A549 (cell line): ENCODE results near the gene NECTIN1. TPM values are rescaled to one million over a fixed set of nuclear protein-coding genes. Genes with fewer than 3 reads are reported as not detected.

Experiments used
- ATAC-seq, 2 experiments: fragments of 200-7000 bp in 1 of 2; fragments of >200 bp in 1 of 2; cut with Nextera tagmentation in 1 of 2; cut with Tn5 transposase in 1 of 2; 3 replicates each; pipeline versions ENCODE4 v1.8.0 to v1.9.1; 2018 to 2020; ENCODE audit warnings: mild to moderate bottlenecking in 1 of 2, moderate library complexity in 1 of 2
- CTCF ChIA-PET: fragments of 300-600 bp; sonication (Branson Sonifier 250); formaldehyde crosslinking; extraction: SDS; loops from one replicate; lab custom pipeline; 2021; ENCODE audit warnings: antibody characterized with exemption, inconsistent platforms; lab: Yijun Ruan, JAX
- POLR2A ChIA-PET: fragments of 350-600 bp; formaldehyde crosslinking; extraction: SDS; loops from one replicate; lab custom pipeline; 2021; ENCODE audit warnings: antibody characterized with exemption, inconsistent platforms; lab: Yijun Ruan, JAX
- DNase-seq, 2 experiments: peaks; one replicate each; pipeline versions ENCODE4 v3.0.0 to v3.0.0-alpha.2; 2011 to 2016; ENCODE audit warnings: low read depth in 1 of 2, low spot score in 1 of 2
- FAIRE-seq: peaks from 2 replicates; lab custom pipeline; 2011; peaks lifted over from hg19 to GRCh38; lab: Jason Lieb, UNC
- H3K27ac ChIP-seq, 2 experiments: fragments of >200 bp; sonication (Bioruptor Twin); formaldehyde crosslinking; 3 replicates each; pipeline ENCODE4 v1.5.1; 2016 to 2017
- H3K4me1 ChIP-seq: fragments of >200 bp; sonication (Bioruptor Twin); formaldehyde crosslinking; 3 replicates; pipeline ENCODE4 v1.6.1; 2016
- H3K4me2 ChIP-seq: fragments of >200 bp; sonication (Bioruptor Twin); formaldehyde crosslinking; 3 replicates; pipeline ENCODE4 v1.6.1; 2016
- H3K4me3 ChIP-seq: fragments of >200 bp; sonication (Bioruptor Twin); formaldehyde crosslinking; 3 replicates; pipeline ENCODE4 v1.5.1; 2016
- H3K9me3 ChIP-seq: fragments of >200 bp; sonication (Bioruptor Twin); formaldehyde crosslinking; 3 replicates; pipeline ENCODE4 v1.6.1; 2016
- BHLHE40 ChIP-seq: IDR thresholded peaks from 2 replicates; pipeline ENCODE4 v1.6.1; 2012; ENCODE audit warnings: low read depth, low read length, inconsistent platforms
- CBX2 ChIP-seq: fragments of 200-600 bp; sonication (generic); IDR thresholded peaks from 2 replicates; pipeline ENCODE4 v1.6.1; 2016; ENCODE audit warnings: low read depth, mild to moderate bottlenecking, borderline replicate concordance
- GATA3 ChIP-seq: IDR thresholded peaks from 2 replicates; pipeline ENCODE4 v1.6.1; 2012; ENCODE audit warnings: borderline replicate concordance
- HDAC2 ChIP-seq: fragments of 200-600 bp; sonication (generic); IDR thresholded peaks from 2 replicates; pipeline ENCODE4 v1.6.1; 2016
- HEYL ChIP-seq: fragments of 250-450 bp; sonication (Bioruptor Pico); IDR thresholded peaks from 2 replicates; pipeline ENCODE4 v1.8.0; 2021; ENCODE audit warnings: mild to moderate bottlenecking, moderate library complexity
- KDM1A ChIP-seq: fragments of 200-600 bp; sonication (generic); IDR thresholded peaks from 2 replicates; pipeline ENCODE4 v1.6.1; 2016; ENCODE audit warnings: low read depth, mild to moderate bottlenecking
- MAFK ChIP-seq: fragments of 450-650 bp; IDR thresholded peaks from 2 replicates; pipeline ENCODE4 v1.6.1; 2014; ENCODE audit not compliant: partially characterized antibody
- MAZ ChIP-seq: fragments of 150-350 bp; IDR thresholded peaks from 2 replicates; pipeline ENCODE4 v1.6.1; 2014; ENCODE audit warnings: antibody characterized with exemption, low read depth, low read length, borderline replicate concordance
- PHF8 ChIP-seq: fragments of 200-600 bp; sonication (generic); IDR thresholded peaks from 2 replicates; pipeline ENCODE4 v1.6.1; 2016; ENCODE audit warnings: low read depth, mild to moderate bottlenecking, antibody characterized with exemption, moderate library complexity, borderline replicate concordance
- RAD21 ChIP-seq, 2 experiments: fragments of >200 bp in 1 of 2; sonication (Bioruptor Twin) in 1 of 2; formaldehyde crosslinking in 1 of 2; IDR thresholded peaks in 1 of 2; conservative IDR thresholded peaks in 1 of 2; 2 replicates in 1 of 2; 3 replicates in 1 of 2; pipeline ENCODE4 v1.6.1; 2012 to 2018; ENCODE audit warnings: inconsistent platforms in 1 of 2
- RFX5 ChIP-seq: fragments of 450-650 bp; IDR thresholded peaks from 2 replicates; pipeline ENCODE4 v1.7.1; 2014; ENCODE audit warnings: antibody characterized with exemption, mild to moderate bottlenecking, moderate library complexity
- RNF2 ChIP-seq: fragments of 200-600 bp; sonication (generic); IDR thresholded peaks from 2 replicates; pipeline ENCODE4 v1.6.1; 2016; ENCODE audit warnings: low read depth, mild to moderate bottlenecking, antibody characterized with exemption, moderate library complexity, borderline replicate concordance
- SMC3 ChIP-seq: fragments of >200 bp; sonication (Bioruptor Twin); formaldehyde crosslinking; IDR thresholded peaks from 3 replicates; pipeline ENCODE4 v1.6.1; 2018; ENCODE audit warnings: inconsistent platforms
- SREBF2 ChIP-seq: fragments of 450-650 bp; IDR thresholded peaks from 2 replicates; pipeline ENCODE4 v1.6.1; 2014; ENCODE audit warnings: mild to moderate bottlenecking, moderate library complexity
- TFCP2L1 ChIP-seq: fragments of 250-450 bp; sonication (Bioruptor Pico); IDR thresholded peaks from 2 replicates; pipeline ENCODE4 v1.5.0; 2021; ENCODE audit warnings: mild to moderate bottlenecking
- WGBS: methylation state at CpG from one replicate; pipeline ENCODE4 v1.1.6; 2017; ENCODE audit errors: missing lambda C conversion rate; 5-methylcytosine and 5-hydroxymethylcytosine counted together
- polyA plus RNA-seq, 4 experiments: library from polyadenylated mRNA; depleted of rRNA in 3 of 4; stranded (reverse); fragments of >200 nt; fragmentation: RNase III in 1 of 4; extraction: RNeasy Plus Mini Kit Qiagen cat#74134 plus additional on column Dnase treatment in 1 of 4; gene quantifications; 2 replicates in 3 of 4; 3 replicates in 1 of 4; pipeline ENCODE4 v1.2.3, GENCODE V29; 2011 to 2017
- TF ChIP-seq, protein P1 (sequence below): fragments of 200-600 bp; sonication (generic); IDR thresholded peaks from 2 replicates; pipeline ENCODE4 v1.6.1; 2016; ENCODE audit warnings: antibody characterized with exemption, mild to moderate bottlenecking, moderate library complexity
- TF ChIP-seq, protein P2 (sequence below): IDR thresholded peaks from 2 replicates; pipeline ENCODE4 v1.6.1; 2012
- TF ChIP-seq, protein P3 (sequence below): IDR thresholded peaks from 2 replicates; pipeline ENCODE4 v1.6.1; 2012; ENCODE audit warnings: low read depth, borderline replicate concordance

The NECTIN1 gene
- polyA plus RNA-seq, 2 of the 4 experiments (the other 2 are of a cell fraction) = 2.2 to 5.5 TPM

DNA sequence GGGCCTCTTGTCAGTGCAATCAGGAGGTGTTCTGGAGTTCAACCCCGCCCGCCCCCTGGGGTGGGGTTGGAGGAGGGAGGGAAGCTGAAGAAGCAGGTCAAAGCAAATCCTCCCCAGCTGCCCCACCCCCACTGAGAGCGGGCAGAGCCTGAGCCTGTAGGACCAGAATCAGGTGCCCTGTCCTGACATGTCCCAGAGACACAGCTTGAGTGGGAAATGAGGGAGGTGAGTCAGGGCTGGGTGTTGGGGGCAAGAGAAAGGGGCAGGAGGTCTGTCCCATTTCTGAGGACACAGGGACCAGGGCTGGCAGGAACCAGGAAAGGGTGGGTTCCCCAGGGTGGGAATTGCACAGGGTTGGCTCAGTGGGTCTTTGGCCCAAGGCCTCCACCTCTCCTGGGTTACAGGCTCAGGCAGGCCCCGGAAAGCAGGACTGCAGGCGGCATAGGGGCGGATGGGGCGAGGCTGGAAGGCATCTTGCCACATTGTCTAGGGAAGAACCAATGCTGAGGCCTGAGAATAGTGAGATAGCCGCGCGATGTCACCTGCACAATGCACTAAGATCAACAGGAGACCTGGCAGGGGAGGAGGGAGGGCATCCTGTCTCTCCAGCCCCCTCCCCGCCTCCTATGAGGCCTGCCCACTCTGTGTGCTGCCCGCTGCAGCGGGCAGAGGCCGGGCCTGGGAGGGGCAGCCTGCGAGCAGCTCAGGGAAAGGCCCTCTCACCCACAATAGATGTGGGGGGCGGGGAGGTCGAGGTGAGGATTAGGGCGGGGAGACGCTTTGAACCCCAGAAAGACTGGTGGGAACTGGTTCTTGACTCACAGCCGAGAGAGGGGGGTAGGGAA is 32.4 kb downstream of the NECTIN1 start:
- Histone ChIP-seq H3K9me3 (no peaks in the 10 kb centered on the region), H3K4me3 (no peak overlapping the region), H3K27ac (peak overlapping the region in 1 of 2 experiments; percentile 55; a peak in 3 of 6 replicates), H3K4me1 (peaks cover 10% of the 10 kb centered on the region; the same call in 1 of the 3 replicates), H3K4me2 (no peak overlapping the region)
- WGBS = 91% methylated on average over 11 of the region's 20 CpGs
- CTCF ChIA-PET = interaction anchor here (1.3 kb wide), 1 partner anchor 32 kb away, joined by 4 read pairs; the partner anchor contains the start of gene NECTIN1
- TF ChIP-seq SMC3 = no peak
- no peak for TF ChIP-seq MAZ
- no peak for TF ChIP-seq BHLHE40
- no peak for TF ChIP-seq HDAC2
- TF ChIP-seq RNF2 = no peak
- TF ChIP-seq, protein P1, sequence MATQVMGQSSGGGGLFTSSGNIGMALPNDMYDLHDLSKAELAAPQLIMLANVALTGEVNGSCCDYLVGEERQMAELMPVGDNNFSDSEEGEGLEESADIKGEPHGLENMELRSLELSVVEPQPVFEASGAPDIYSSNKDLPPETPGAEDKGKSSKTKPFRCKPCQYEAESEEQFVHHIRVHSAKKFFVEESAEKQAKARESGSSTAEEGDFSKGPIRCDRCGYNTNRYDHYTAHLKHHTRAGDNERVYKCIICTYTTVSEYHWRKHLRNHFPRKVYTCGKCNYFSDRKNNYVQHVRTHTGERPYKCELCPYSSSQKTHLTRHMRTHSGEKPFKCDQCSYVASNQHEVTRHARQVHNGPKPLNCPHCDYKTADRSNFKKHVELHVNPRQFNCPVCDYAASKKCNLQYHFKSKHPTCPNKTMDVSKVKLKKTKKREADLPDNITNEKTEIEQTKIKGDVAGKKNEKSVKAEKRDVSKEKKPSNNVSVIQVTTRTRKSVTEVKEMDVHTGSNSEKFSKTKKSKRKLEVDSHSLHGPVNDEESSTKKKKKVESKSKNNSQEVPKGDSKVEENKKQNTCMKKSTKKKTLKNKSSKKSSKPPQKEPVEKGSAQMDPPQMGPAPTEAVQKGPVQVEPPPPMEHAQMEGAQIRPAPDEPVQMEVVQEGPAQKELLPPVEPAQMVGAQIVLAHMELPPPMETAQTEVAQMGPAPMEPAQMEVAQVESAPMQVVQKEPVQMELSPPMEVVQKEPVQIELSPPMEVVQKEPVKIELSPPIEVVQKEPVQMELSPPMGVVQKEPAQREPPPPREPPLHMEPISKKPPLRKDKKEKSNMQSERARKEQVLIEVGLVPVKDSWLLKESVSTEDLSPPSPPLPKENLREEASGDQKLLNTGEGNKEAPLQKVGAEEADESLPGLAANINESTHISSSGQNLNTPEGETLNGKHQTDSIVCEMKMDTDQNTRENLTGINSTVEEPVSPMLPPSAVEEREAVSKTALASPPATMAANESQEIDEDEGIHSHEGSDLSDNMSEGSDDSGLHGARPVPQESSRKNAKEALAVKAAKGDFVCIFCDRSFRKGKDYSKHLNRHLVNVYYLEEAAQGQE = no peak
- TF ChIP-seq HEYL (CRISPR knock-in tag) = no peak
- no peak for TF ChIP-seq SREBF2
- TF ChIP-seq, protein P2, sequence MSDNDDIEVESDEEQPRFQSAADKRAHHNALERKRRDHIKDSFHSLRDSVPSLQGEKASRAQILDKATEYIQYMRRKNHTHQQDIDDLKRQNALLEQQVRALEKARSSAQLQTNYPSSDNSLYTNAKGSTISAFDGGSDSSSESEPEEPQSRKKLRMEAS = no peak
- TF ChIP-seq GATA3 = no peak
- TF ChIP-seq TFCP2L1 (CRISPR knock-in tag) = no peak
- TF ChIP-seq RAD21 (conservative IDR thresholded peaks at IDR 0.05 in 1 of 2, IDR thresholded peaks at IDR 0.05 in 1 of 2) = no peak
- TF ChIP-seq PHF8 = no peak
- ATAC-seq = no peak
- DNase-seq = no peak
- POLR2A ChIA-PET = no interaction called here
- FAIRE-seq = no peak

DNA sequence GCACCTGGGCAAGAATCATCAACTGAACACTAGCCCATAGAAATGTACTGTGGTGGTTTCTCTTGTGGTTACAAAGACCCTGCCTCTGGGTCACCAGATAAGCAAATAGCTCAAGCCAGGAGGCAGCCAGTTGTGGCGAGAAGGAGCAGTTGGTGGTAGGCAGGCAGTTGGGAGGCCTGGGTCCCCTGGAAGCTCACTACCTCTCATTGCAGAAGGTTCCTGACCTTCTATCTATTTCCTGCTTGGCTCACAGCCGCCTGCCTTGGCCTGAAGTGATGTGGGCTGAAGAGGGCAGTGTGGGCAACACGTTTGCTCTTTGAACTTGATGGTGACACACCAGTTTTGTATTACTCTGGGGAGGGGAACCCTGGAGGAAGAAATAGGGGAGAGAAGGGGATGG is 34.7 kb downstream of the NECTIN1 start:
- ATAC-seq (peak in 1 of 2 experiments; percentile 61; a peak in 3 of 6 replicates), FAIRE-seq (no peak), DNase-seq (peak in 1 of 2 experiments; percentile 21)
- 79% methylated on average over 3 of the region's 3 CpGs for WGBS
- H3K4me2 ChIP-seq = no peak overlapping the region
- H3K9me3 ChIP-seq = no peaks in the 10 kb centered on the region
- H3K4me3 ChIP-seq = no peak overlapping the region
- no peak overlapping the region for H3K27ac ChIP-seq
- ChIA-PET POLR2A (no interaction called here), CTCF (interaction anchor here (0.7 to 1.5 kb wide), 3 partner anchors 27 to 414 kb away, joined by 3 to 5 read pairs (median 4); no protein-coding TSS in a partner anchor)
- H3K4me1 ChIP-seq = peaks cover 10% of the 10 kb centered on the region; the same call in 1 of the 3 replicates
- TF ChIP-seq RFX5 = no peak
- TF ChIP-seq GATA3 = no peak
- TF ChIP-seq MAFK = no peak
- TF ChIP-seq MAZ = no peak
- TF ChIP-seq HEYL (CRISPR knock-in tag) = no peak
- TF ChIP-seq, protein P3, sequence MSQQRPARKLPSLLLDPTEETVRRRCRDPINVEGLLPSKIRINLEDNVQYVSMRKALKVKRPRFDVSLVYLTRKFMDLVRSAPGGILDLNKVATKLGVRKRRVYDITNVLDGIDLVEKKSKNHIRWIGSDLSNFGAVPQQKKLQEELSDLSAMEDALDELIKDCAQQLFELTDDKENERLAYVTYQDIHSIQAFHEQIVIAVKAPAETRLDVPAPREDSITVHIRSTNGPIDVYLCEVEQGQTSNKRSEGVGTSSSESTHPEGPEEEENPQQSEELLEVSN = no peak
- TF ChIP-seq KDM1A = no peak
- TF ChIP-seq CBX2 = no peak
